ENCODE data around the gene RNF114.
A peak's percentile ranks its signal among the peaks of the same experiment; 100 is the strongest.

The RNF114 gene

DNA sequence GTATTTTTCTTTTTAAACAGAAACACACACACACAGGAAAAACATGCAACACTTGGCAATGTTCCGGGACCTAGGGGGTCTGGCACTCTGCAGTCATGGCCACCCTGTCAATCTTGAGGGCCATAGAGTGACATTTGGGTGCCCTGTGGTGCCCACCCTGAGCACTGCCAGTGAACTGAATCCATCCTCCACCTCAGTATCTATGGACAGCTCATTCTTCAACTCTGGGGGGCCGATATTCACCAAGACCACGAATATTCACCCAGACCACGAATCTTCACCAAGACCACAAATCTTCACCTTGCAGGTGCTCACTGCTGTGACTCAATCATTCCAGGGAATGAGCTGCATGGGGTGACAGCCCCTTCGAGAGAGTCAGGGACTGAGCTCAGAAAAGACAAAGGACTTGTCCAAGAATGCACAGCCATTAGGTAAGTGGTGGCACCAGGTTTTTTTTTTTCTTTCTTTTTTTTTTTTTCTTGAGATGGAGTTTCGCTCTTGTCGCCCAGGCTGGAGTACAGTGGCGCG, 65.7 kb downstream of the RNF114 start:
- no peak for DNase-seq (ENCODE audit: low read depth)
- no peak overlapping the region for H3K4me3 ChIP-seq (ENCODE audit: low read depth, low read length)

DNA sequence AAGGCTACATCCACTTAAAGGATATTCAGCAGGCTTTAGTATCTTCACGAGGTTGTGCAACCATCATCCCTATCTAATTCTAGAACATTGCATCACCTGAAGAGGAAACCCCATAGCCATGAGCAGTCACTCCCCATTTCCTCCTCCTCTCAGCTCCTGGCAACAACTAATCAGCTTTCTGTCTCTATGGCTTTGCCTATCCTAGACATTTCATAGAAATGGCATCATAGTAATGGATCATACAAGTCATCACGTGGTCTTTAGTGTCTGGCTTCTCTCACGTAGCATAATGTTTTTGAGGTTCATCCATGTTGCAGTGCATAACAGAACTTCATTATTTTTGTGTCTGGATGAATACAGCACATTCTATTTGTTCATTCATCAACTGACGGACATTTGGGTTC, 67.1 kb downstream of the RNF114 start:
- DNase-seq (ENCODE audit: low read depth), result peak; percentile 92
- H3K4me3 ChIP-seq (ENCODE audit: low read depth, low read length), result no peak overlapping the region

Data from skeletal muscle cell (primary cell).